Sigmoid colon (tissue), 4 donors: ENCODE data around the gene NFKB1.

Source experiments
- EP300 ChIP-seq, 4 donors: sonication (generic); formaldehyde crosslinking; IDR thresholded peaks; one replicate each; pipeline ENCODE4 v1.6.1; 2017; ENCODE audit warnings: antibody characterized with exemption in 4 of 4
- POLR2A ChIP-seq, 2 donors: fragments of 450-650 bp; IDR thresholded peaks; one replicate each; pipeline ENCODE4 v1.6.1; 2016; ENCODE audit warnings: antibody characterized with exemption in 2 of 2, mild to moderate bottlenecking in 2 of 2, moderate library complexity in 2 of 2
- TF ChIP-seq, protein P1 (sequence below), 4 experiments: fragments of 450-650 bp in 3 of 4; fragments of 200-600 bp in 1 of 4; IDR thresholded peaks; one replicate each; pipeline ENCODE4 v1.5.1; 2016 to 2019; ENCODE audit warnings: antibody characterized with exemption in 4 of 4, mild to moderate bottlenecking in 3 of 4, moderate library complexity in 2 of 4

GRCh38 chr4:102565696-102566095 lies 64.5 kb downstream of the NFKB1 start:
- TF ChIP-seq, protein P1, sequence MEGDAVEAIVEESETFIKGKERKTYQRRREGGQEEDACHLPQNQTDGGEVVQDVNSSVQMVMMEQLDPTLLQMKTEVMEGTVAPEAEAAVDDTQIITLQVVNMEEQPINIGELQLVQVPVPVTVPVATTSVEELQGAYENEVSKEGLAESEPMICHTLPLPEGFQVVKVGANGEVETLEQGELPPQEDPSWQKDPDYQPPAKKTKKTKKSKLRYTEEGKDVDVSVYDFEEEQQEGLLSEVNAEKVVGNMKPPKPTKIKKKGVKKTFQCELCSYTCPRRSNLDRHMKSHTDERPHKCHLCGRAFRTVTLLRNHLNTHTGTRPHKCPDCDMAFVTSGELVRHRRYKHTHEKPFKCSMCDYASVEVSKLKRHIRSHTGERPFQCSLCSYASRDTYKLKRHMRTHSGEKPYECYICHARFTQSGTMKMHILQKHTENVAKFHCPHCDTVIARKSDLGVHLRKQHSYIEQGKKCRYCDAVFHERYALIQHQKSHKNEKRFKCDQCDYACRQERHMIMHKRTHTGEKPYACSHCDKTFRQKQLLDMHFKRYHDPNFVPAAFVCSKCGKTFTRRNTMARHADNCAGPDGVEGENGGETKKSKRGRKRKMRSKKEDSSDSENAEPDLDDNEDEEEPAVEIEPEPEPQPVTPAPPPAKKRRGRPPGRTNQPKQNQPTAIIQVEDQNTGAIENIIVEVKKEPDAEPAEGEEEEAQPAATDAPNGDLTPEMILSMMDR (IDR thresholded peaks at IDR 0.05) = no peak
- TF ChIP-seq POLR2A (IDR thresholded peaks at IDR 0.05) = no peak
- no peak for TF ChIP-seq EP300 (IDR thresholded peaks at IDR 0.05)
